ENCODE results near the gene ATP8B3. TPM values are rescaled to one million over a fixed set of nuclear protein-coding genes. Genes with fewer than 3 reads are reported as not detected.
A peak's percentile ranks its signal among the peaks of the same experiment; 100 is the strongest.

ATP8B3 gene
- total RNA-seq, 1 donor from 2014 or later: 2.9 TPM

DNA sequence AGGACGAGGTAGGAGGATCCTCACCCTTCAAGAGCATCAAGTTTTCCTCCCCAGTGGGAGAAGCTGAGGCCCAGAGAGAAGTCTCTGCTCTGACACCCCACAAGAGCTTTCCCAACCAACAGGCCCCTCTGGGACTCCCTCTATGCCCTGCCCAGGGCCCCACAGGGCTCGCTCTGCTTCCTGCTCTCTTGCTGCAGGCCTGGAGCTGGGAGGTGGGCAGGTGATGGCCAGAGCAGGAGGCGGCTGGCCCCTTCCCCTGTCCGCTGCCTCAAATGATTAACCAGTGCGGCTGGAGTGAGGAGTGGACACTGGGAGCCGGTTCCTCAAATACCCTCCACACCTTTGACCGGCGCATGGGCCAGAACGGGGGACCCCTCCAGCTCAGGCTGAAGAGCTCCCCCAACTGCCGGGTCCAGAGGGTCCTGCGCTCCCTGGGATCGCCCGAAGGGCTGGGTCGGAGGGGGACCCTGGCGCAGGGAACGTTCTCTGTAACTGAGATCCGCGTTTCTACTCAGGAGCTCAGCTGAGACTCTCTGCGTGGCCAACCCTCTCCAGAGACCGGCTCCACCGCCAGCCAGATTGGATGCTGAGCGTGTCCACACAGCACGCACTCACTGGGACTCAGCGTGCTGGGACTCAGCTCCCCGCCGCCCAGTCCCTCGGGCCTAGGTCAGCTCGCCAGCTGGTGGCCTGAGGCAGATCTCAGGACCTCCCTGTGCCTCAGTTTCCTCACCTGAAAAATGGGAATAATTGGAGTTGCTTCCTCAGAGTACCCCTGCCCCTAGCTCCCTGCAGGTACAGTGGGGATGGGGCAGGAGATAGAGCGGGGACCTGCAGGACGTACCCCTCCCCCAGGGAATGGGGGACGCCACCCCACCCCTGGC is 65.4 kb downstream of the ATP8B3 start:
- peak; percentile 29 for DNase-seq (ENCODE audit: low spot score)

DNA sequence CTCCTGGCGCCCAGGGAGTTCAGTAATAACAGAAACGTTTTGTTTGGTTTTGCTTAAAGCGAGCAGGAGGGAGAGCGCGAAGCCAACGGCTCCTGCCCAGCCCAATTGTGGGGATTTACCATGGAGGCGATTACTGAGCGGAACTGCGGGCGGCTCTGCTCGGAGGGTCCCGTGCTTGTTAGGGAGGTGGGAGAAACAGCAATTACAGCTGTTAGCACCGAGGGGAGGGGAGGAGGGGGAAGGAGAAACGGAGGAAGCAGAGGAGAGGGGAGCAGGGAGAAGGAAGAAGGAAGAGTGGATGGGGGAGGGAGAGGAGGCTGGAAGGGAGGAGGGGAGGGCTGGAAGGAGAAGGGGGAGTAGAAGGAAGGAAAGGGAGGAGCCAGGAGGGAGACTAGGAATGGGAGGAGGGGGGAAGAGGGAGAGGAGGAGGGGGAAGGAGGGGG is 66.5 kb downstream of the ATP8B3 start:
- DNase-seq (ENCODE audit: low spot score): no peak

DNA sequence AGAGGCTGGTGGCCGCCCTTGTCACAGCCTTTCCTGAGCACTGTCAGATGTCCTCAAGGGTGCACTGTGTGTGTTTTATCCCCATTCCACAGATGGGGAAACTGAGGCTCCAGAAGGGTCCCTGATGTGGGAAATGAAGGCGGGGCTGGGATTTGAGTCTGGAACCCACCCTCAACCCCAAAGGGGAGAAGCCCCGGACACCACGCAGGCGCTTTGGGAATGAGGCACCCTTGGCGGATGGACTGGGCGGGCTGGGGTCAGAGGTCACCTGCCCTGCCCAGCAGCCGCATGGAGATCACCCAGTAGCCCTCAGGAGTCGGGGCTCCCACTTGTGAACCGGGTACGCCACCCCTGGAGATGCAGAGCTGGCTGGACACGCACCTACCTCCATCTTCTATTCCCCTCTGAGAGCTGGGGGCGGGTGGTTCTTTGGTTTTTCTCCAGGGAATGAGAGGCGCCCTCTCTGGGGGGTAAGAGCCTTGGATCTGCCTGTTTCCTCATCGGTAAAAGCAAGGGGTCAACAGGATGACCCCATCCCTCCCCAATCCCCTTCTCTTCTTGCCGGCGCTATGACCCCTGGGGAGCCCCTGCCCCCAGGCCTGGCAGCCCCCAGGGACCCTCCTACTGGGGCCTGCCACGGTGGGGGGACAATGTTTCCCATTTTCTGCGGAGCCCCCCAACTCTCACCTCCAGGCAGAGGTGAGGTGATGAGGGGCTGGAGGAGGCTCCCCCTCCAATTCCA is 67.1 kb downstream of the ATP8B3 start:
- DNase-seq (ENCODE audit: low spot score): no peak

DNA sequence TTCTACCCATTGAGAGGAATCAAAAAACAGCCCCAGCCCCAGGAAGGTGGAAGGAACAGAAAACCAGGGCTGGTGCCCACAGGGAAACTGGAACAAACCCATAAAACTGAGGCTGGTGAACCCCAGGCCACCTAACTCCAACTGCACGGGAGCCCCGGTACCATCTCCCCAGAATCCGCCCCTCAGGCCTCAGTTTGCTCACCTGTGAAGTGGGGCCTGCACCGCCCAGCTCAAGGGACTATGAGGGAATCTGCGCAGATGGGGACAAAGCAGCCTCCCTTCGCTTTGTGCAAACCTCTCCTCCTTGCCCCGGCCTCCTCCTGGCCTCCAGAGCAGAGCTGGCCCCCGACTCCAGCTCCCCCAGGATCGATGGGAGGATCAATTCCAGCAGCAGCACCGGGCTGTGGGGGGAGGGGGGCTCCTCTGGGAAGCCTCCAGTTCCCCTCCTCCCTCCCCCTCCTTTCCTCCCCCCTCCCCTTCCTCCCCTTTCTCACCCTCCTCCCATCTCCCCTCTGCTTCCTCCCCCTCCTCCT is 67.9 kb downstream of the ATP8B3 start:
- DNase-seq (ENCODE audit: low spot score): no peak

DNA sequence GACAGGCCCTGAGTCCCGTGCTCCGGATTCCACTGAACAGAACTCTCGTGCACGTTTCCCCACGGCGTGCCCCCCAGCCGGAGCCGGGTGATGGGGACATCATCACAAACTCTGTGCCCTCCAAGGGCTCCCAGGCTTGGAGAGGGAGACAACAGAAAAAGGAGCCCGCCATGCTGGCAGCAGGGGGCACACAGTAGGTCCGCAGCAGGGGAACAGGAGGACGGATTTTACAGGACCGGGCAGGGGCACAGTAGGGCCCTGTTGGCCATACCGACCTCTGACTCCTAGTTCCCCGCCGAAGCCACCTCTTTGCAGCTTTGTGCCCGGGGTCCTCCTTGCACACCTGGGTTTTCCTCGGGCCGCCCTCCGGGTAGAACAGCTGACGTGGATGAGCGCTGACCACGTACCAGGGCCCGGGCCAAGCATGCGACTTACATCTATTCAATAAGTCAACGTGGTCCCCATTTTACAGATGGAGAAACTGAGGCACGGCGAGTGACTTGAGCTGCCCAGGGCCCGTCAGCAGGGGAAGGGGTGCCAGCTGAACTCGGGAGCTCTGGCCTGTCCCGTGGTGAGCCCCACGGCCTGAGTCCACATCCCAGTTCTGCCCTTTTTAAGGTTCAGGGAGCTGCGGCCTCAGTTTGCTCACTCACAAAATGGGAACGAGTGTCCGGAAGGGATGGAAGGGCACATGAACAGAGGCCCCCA is 68.9 kb downstream of the ATP8B3 start:
- no peak for DNase-seq (ENCODE audit: low spot score)

DNA sequence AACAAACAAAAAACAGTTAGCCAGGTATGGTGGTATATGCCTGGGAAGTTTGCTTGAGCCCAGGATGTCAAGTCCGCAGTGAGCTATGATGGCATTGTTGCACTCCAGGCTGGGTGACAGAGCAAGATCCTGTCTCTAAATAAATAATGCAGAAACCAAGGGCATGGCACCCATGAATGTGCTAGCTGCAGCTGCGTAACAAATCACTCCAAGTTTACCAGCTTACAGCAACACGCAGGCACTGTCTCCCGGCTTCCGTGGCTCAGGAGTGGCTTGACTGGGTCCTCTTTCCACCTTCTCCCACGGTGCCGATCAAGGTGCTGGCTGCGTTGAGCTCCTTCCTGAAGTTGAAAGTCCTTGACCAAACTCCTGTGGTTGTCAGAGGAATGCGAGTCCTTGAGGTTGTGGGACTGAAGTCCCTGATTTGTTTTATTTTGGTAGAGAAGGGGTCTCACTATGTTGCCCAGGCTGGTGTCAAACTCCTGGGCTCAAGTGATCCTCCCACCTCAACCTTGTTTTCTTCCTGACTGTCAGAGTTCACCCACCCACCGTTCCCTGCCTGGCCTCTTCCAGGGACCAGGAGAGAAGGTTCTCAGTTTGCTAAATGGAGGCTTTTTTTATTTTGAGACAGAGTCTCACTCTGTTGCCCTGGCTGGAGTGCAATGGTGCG is 72.0 kb downstream of the ATP8B3 start:
- DNase-seq (ENCODE audit: low spot score): no peak

DNA sequence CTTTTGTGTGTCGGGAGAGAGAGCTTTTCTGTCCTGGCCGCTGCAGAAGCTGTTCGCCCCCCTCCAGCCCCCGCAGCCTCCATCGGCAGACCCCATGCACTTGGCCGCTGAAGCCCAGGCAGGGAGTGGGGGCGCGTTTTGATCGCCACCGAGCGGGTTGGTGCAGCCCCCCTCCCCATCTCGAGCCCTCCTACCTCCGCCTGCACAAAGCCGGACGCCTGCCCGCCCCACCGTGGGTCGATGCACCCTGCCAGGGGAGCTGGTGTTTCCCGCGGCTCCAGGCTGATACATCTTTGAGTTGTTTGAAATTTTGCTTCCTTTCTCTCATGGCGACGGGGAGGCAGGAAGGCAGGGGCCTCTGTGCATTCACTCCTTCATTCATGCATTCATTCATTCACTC is 75.1 kb downstream of the ATP8B3 start:
- no peak for DNase-seq (ENCODE audit: low spot score)

DNA sequence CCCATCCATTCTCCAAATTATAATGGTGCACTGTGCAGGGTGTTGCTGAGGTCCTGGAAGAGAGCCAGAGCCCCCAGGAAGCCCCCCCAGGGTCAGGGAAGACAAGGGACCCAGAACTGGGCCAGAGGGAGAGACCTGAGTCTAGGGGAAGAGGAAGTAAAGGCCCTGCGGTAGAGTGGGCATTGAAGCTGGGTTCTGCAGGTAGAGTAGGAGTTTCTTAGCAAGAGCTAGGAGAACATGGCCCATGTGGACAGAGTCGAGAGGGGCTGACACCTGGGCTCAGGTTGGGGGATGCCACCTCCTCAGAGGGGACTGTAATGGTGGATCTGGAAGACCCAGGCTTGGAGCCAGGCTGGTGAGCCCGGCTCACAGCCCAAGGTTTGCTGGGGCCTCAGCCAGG is 75.8 kb downstream of the ATP8B3 start:
- DNase-seq (ENCODE audit: low spot score): no peak

DNA sequence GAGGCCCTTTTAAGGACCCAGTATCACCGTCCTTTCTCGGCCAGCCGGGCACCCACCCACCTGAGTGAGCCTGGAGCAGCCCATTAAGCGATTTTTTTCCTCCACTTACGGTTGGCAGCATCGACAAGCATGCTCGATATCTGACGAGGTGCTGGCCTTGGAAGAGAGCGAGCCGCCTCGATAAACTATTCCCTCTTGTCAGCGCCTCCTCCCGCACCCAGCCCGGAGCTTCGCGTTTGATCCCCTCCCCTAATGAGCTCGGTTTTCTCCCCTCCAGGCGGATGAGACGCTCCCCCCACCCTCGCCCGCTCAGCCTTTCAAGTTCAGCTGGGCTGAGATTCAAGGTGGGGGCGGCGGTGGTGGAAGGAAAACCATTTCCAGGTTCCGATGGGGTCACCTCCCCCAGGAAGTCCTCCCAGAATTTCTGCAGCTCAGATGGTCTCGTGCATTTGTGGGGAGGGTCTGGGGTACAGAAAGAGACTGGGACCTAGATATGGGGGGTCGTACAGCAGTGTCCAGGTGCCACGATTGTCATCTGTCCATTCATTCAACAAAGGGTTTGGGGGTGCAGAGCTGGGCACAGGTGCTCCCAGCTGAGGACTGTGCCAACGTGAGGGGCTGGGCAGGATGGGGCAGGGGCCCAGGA is 77.6 kb downstream of the ATP8B3 start:
- no peak for DNase-seq (ENCODE audit: low spot score)

Other genes starting within 250 kb of the ATP8B3 start
- 58.6 TPM for gene MEX3D, start 244.0 kb downstream of the ATP8B3 start, total RNA-seq
- gene MBD3, start 219.4 kb downstream of the ATP8B3 start, total RNA-seq: 82.8 TPM
- 254 TPM for gene UQCR11, start 206.8 kb downstream of the ATP8B3 start, total RNA-seq
- 83.0 TPM for gene TCF3, start 159.7 kb downstream of the ATP8B3 start, total RNA-seq
- gene ONECUT3, start 58.8 kb downstream of the ATP8B3 start, total RNA-seq: 6.3 TPM
- 39.2 TPM for gene REXO1, start 36.2 kb upstream of the ATP8B3 start, total RNA-seq
- gene KLF16, start 51.3 kb upstream of the ATP8B3 start, total RNA-seq: 23.2 TPM
- 85.2 TPM for gene ABHD17A, start 73.2 kb upstream of the ATP8B3 start, total RNA-seq
- 10.6 TPM for gene ADAT3, start 93.1 kb upstream of the ATP8B3 start, total RNA-seq
- gene SCAMP4, start 93.1 kb upstream of the ATP8B3 start, total RNA-seq: 89.3 TPM
- 77.5 TPM for gene CSNK1G2, start 128.9 kb upstream of the ATP8B3 start, total RNA-seq
- gene BTBD2, start 203.4 kb upstream of the ATP8B3 start, total RNA-seq: 92.2 TPM
- gene MKNK2, start 239.0 kb upstream of the ATP8B3 start, total RNA-seq: 246 TPM

Measured in mucosa of gallbladder (tissue), 1 donor.